GM10248 (cell line): ENCODE results near the gene IDH3A.

ENCODE experiments used
- CTCF ChIA-PET: fragments of 300-600 bp; sonication (Branson Sonifier 250); formaldehyde crosslinking; extraction: SDS; loops from one replicate; lab custom pipeline; 2021; ENCODE audit warnings: antibody characterized with exemption; lab: Yijun Ruan, JAX
- POLR2A ChIA-PET: fragments of 350-650 bp; sonication (Branson Sonifier 250); formaldehyde crosslinking; extraction: SDS; loops from one replicate; lab custom pipeline; 2020; ENCODE audit warnings: antibody characterized with exemption; lab: Yijun Ruan, JAX
- DNase-seq: peaks from one replicate; pipeline ENCODE4 v3.0.0; 2012; ENCODE audit errors: extremely low spot score
- CTCF ChIP-seq: IDR thresholded peaks from 2 replicates; pipeline ENCODE4 v1.5.1; 2012; ENCODE audit warnings: mild to moderate bottlenecking, low read depth; ENCODE audit errors: extremely low read depth, missing control alignments, control extremely low read depth

IDH3A gene

GRCh38 chr15:78149068-78149804 lies at the start of gene IDH3A:
Gene IDH3A (plus strand): TSS chr15:78149362. CDS start chr15:78149404, 42 bp downstream.
- TF ChIP-seq CTCF: no peak
- POLR2A ChIA-PET: no interaction called here
- DNase-seq: peak; percentile 99
- CTCF ChIA-PET: interaction anchor here (0.8 to 4.6 kb wide), 12 partner anchors 10 to 190 kb away, joined by 3 to 24 read pairs (median 4); partner anchors contain the start of gene CIB2

- TF ChIP-seq CTCF: no peak
- POLR2A ChIA-PET: interaction anchor here (0.6 kb wide), 1 partner anchor 89 kb away, joined by 3 read pairs; no protein-coding TSS in a partner anchor
- CTCF ChIA-PET: interaction anchor here (0.8 to 4.5 kb wide), 4 partner anchors 11 to 201 kb away, joined by 3 to 21 read pairs (median 5); no protein-coding TSS in a partner anchor
These were observed 48.3 kb upstream of the IDH3A start for GRCh38 chr15:78100886-78101285.

GRCh38 chr15:78101423-78102105 lies 47.6 kb upstream of the IDH3A start:
- POLR2A ChIA-PET: no interaction called here
- DNase-seq: no peak
- CTCF ChIA-PET: interaction anchor here (0.7 to 4.5 kb wide), 8 partner anchors 10 to 202 kb away, joined by 3 to 21 read pairs (median 5); no protein-coding TSS in a partner anchor
- no peak for TF ChIP-seq CTCF

More at GRCh38 chr15:78100886-78101285, 48.3 kb upstream of the IDH3A start:
- DNase-seq: no peak

- DNase-seq: no peak
- CTCF ChIA-PET: interaction anchor here (0.7 to 4.5 kb wide), 6 partner anchors 9 to 138 kb away, joined by 3 to 21 read pairs (median 6); no protein-coding TSS in a partner anchor
- no peak for TF ChIP-seq CTCF
- POLR2A ChIA-PET: no interaction called here
These were observed 47.0 kb upstream of the IDH3A start for GRCh38 chr15:78102211-78102610.

GRCh38 chr15:78102741-78103140 lies 46.4 kb upstream of the IDH3A start:
- no peak for TF ChIP-seq CTCF
- DNase-seq: no peak
- CTCF ChIA-PET: interaction anchor here (1.0 to 4.5 kb wide), 5 partner anchors 9 to 93 kb away, joined by 3 to 21 read pairs (median 6); no protein-coding TSS in a partner anchor
- POLR2A ChIA-PET: no interaction called here
